H1 (cell line): ENCODE measurements around the gene OR2D3. TPM values are rescaled to one million over a fixed set of nuclear protein-coding genes. Genes with fewer than 3 reads are reported as not detected.

Experiments used
- CTCF ChIA-PET: fragments of 300-600 bp; sonication (Branson Sonifier 250); formaldehyde crosslinking; loops from one replicate; lab custom pipeline; 2021; ENCODE audit not compliant: partially characterized antibody; lab: Charles Lee
- POLR2A ChIA-PET: fragments of 300-600 bp; sonication (Branson Sonifier 250); formaldehyde crosslinking; loops from one replicate; lab custom pipeline; 2021; ENCODE audit warnings: inconsistent platforms; ENCODE audit not compliant: partially characterized antibody; lab: Charles Lee
- DNase-seq, 2 experiments: peaks; one replicate each; pipeline versions ENCODE4 v3.0.0 to v3.0.0-alpha.2; 2010 to 2022; ENCODE audit warnings: low spot score in 2 of 2, low read depth in 1 of 2, mixed read lengths in 1 of 2
- FAIRE-seq: peaks from 2 replicates; lab custom pipeline; 2011; peaks lifted over from hg19 to GRCh38; lab: Jason Lieb, UNC
- H2AFZ ChIP-seq: 2 replicates; pipeline ENCODE4 v1.8.1; 2012; ENCODE audit warnings: low read length, inconsistent platforms
- H2AK5ac ChIP-seq: 2 replicates; pipeline ENCODE4 v1.6.1; 2013; ENCODE audit warnings: low read depth, low read length
- H2BK120ac ChIP-seq: replicated peaks from 2 replicates; pipeline ENCODE3; 2013; ENCODE audit warnings: low read depth, low read length, inconsistent platforms
- H2BK12ac ChIP-seq: 2 replicates; pipeline ENCODE4 v1.6.1; 2013; ENCODE audit warnings: low read depth, low read length
- H2BK15ac ChIP-seq: 2 replicates; pipeline ENCODE4 v1.6.1; 2013; ENCODE audit warnings: low read length
- H2BK20ac ChIP-seq: 2 replicates; pipeline ENCODE4 v1.6.1; 2013; ENCODE audit warnings: low read length
- H2BK5ac ChIP-seq: 2 replicates; pipeline ENCODE4 v1.6.1; 2013; ENCODE audit warnings: low read depth, low read length
- H3K14ac ChIP-seq: 2 replicates; pipeline ENCODE4 v1.6.1; 2013; ENCODE audit warnings: inconsistent platforms; ENCODE audit not compliant: insufficient read length
- H3K18ac ChIP-seq: 2 replicates; pipeline ENCODE4 v1.6.1; 2013; ENCODE audit warnings: low read length; ENCODE audit errors: extremely low read depth
- H3K23ac ChIP-seq: 2 replicates; pipeline ENCODE4 v1.6.1; 2013; ENCODE audit warnings: inconsistent platforms; ENCODE audit not compliant: insufficient read length
- H3K23me2 ChIP-seq: 2 replicates; pipeline ENCODE4 v1.6.1; 2013; ENCODE audit warnings: low read depth, low read length
- H3K27ac ChIP-seq: 2 replicates; pipeline ENCODE4 v1.6.1; 2011; ENCODE audit warnings: low read depth, low read length, inconsistent platforms
- H3K27me3 ChIP-seq, 4 experiments: replicated peaks in 1 of 4; 1 replicate in 1 of 4; 2 replicates in 3 of 4; pipeline versions ENCODE4 v1.6.1 to v1.8.1; 2011 to 2013; ENCODE audit warnings: low read length in 3 of 4, mild to moderate bottlenecking in 3 of 4, inconsistent platforms in 2 of 4, mixed read lengths in 2 of 4, moderate library complexity in 1 of 4; ENCODE audit not compliant: control insufficient read depth in 3 of 4, insufficient read depth in 3 of 4; ENCODE audit errors: extremely low read depth in 1 of 4
- H3K36me3 ChIP-seq, 4 experiments: 2 replicates each; pipeline versions ENCODE4 v1.6.1 to v1.8.1; 2011 to 2013; ENCODE audit warnings: mild to moderate bottlenecking in 4 of 4, low read length in 3 of 4, moderate library complexity in 2 of 4, control low read depth in 1 of 4, inconsistent platforms in 1 of 4; ENCODE audit not compliant: insufficient read depth in 4 of 4, control insufficient read depth in 2 of 4
- H3K4ac ChIP-seq: replicated peaks from 2 replicates; pipeline ENCODE3; 2013; ENCODE audit warnings: low read length, low read depth, mixed read lengths, inconsistent platforms; ENCODE audit not compliant: insufficient read length
- H3K4me1 ChIP-seq, 4 experiments: replicated peaks in 1 of 4; 1 replicate in 1 of 4; 2 replicates in 3 of 4; pipeline versions ENCODE4 v1.6.1 to v1.8.1; 2011 to 2013; ENCODE audit warnings: low read length in 3 of 4, inconsistent platforms in 2 of 4, mixed read lengths in 1 of 4; ENCODE audit not compliant: insufficient read depth in 4 of 4, control insufficient read depth in 3 of 4
- H3K4me2 ChIP-seq, 2 experiments: 2 replicates each; pipeline versions ENCODE4 v1.6.1 to v1.8.1; 2011 to 2013; ENCODE audit warnings: low read depth in 2 of 2, low read length in 2 of 2, control low read depth in 1 of 2, inconsistent platforms in 1 of 2, mild to moderate bottlenecking in 1 of 2; ENCODE audit not compliant: insufficient read depth in 1 of 2
- H3K4me3 ChIP-seq, 4 experiments: fragments of 200-600, 300-600 bp in 1 of 4; sonication (generic), shearing (Covaris generic), sonication (Bioruptor Twin) in 1 of 4; 2 replicates each; pipeline versions ENCODE4 v1.5.1 to v1.8.1; 2011 to 2016; ENCODE audit warnings: low read length in 4 of 4, low read depth in 3 of 4, control low read depth in 2 of 4, inconsistent platforms in 2 of 4, mild to moderate bottlenecking in 2 of 4, mixed read lengths in 1 of 4, moderate library complexity in 1 of 4; ENCODE audit not compliant: insufficient read depth in 2 of 4; ENCODE audit errors: extremely low read depth in 1 of 4
- H3K56ac ChIP-seq: replicated peaks from 2 replicates; pipeline ENCODE3; 2013; ENCODE audit warnings: low read depth, mild to moderate bottlenecking, mixed read lengths, low read length, inconsistent platforms; ENCODE audit not compliant: insufficient read length
- H3K79me1 ChIP-seq: 2 replicates; pipeline ENCODE4 v1.6.1; 2013; ENCODE audit warnings: low read depth, low read length, control low read depth
- H3K79me2 ChIP-seq, 2 experiments: 2 replicates each; pipeline versions ENCODE4 v1.6.1 to v1.8.1; 2012 to 2013; ENCODE audit warnings: low read length in 2 of 2, mild to moderate bottlenecking in 2 of 2, inconsistent platforms in 1 of 2; ENCODE audit not compliant: insufficient read depth in 2 of 2, control insufficient read depth in 1 of 2
- H3K9ac ChIP-seq, 4 experiments: replicated peaks in 1 of 4; 1 replicate in 1 of 4; 2 replicates in 3 of 4; pipeline versions ENCODE4 v1.6.1 to v1.8.1; 2011 to 2013; ENCODE audit warnings: low read depth in 3 of 4, low read length in 3 of 4, control low read depth in 2 of 4, mild to moderate bottlenecking in 2 of 4, moderate library complexity in 2 of 4, inconsistent platforms in 1 of 4; ENCODE audit errors: extremely low read depth in 1 of 4
- H3K9me3 ChIP-seq, 2 experiments: 2 replicates each; pipeline versions ENCODE4 v1.6.1 to v1.8.1; 2012 to 2013; ENCODE audit warnings: mild to moderate bottlenecking in 2 of 2, moderate library complexity in 2 of 2, control low read depth in 1 of 2, inconsistent platforms in 1 of 2, low read depth in 1 of 2, low read length in 1 of 2, mixed read lengths in 1 of 2; ENCODE audit not compliant: insufficient read depth in 2 of 2
- H4K20me1 ChIP-seq, 2 experiments: replicated peaks in 1 of 2; 2 replicates each; pipeline versions ENCODE3 to v1.8.1; 2011 to 2013; ENCODE audit warnings: inconsistent platforms in 2 of 2, low read length in 2 of 2, mild to moderate bottlenecking in 1 of 2; ENCODE audit not compliant: insufficient read depth in 2 of 2, control insufficient read depth in 1 of 2
- H4K5ac ChIP-seq: 2 replicates; pipeline ENCODE4 v1.6.1; 2013; ENCODE audit warnings: low read length, low read depth, mixed read lengths, inconsistent platforms; ENCODE audit not compliant: insufficient read length
- H4K8ac ChIP-seq: 2 replicates; pipeline ENCODE4 v1.8.0; 2013; ENCODE audit warnings: mild to moderate bottlenecking, moderate library complexity, low read length, inconsistent platforms; ENCODE audit not compliant: insufficient read depth; ENCODE audit errors: extremely low read depth
- H4K91ac ChIP-seq: replicated peaks from 2 replicates; pipeline ENCODE3; 2013; ENCODE audit warnings: low read length, mixed read lengths, inconsistent platforms; ENCODE audit not compliant: insufficient read length
- KDM4A ChIP-seq: IDR thresholded peaks from one replicate; pipeline ENCODE4 v1.7.1; 2012; ENCODE audit warnings: low read depth, mild to moderate bottlenecking, moderate library complexity, low read length, inconsistent platforms; ENCODE audit not compliant: severe bottlenecking
- SIX5 ChIP-seq: IDR thresholded peaks from 2 replicates; pipeline ENCODE4 v1.6.1; 2011; ENCODE audit warnings: mild to moderate bottlenecking, low read depth, low read length
- WGBS, 2 experiments: shearing (Covaris generic) in 1 of 2; methylation state at CpG; one replicate each; pipeline versions ENCODE4 v1.1.6 to v1.1.7; 2013 to 2015; ENCODE audit warnings: low lambda C conversion rate in 2 of 2, mixed read lengths in 2 of 2, inconsistent platforms in 1 of 2, low coverage in 1 of 2, missing lambda C conversion rate in 1 of 2; ENCODE audit not compliant: insufficient replicate concordance in 2 of 2, insufficient coverage in 1 of 2, insufficient read length in 1 of 2; ENCODE audit errors: extremely low coverage in 1 of 2, missing lambda C conversion rate in 1 of 2; 5-methylcytosine and 5-hydroxymethylcytosine counted together
- polyA plus RNA-seq, 7 experiments: library from polyadenylated mRNA; depleted of rRNA in 3 of 7; stranded (reverse) in 5 of 7; unstranded in 2 of 7; fragments of >200 nt in 5 of 7; fragments of 200-250 nt in 2 of 7; gene quantifications; 1 replicate in 5 of 7; 2 replicates in 1 of 7; 4 replicates in 1 of 7; pipeline versions ENCODE4 v1.2.1 to v1.2.3, GENCODE V29; 2011 to 2013; ENCODE audit warnings: missing spikeins in 2 of 7, mixed read lengths in 2 of 7
- total RNA-seq: library from RNA; stranded (reverse); fragmentation: NEBNext Ultra II Directional; extraction: Animal tissue kit (Norgen Biotek cat#: 25700); gene quantifications from 2 replicates; pipeline ENCODE4 v1.2.1, GENCODE V29; 2021

OR2D3 gene
- total and polyA plus RNA-seq, 2 of the 8 experiments (the other 6 are each of a cell fraction or from before 2014, with no cell fraction given) = not detected

GRCh38 chr11:6925636-6926207, 4.9 kb downstream of the OR2D3 start:
- Histone ChIP-seq H4K5ac (no peak overlapping the region), H3K79me1 (no peaks in the 10 kb centered on the region), H3K23ac (no peak overlapping the region), H4K20me1 (no peaks in the 10 kb centered on the region), H2AK5ac (no peak overlapping the region), H3K56ac (no peak overlapping the region), H3K14ac (no peak overlapping the region), H3K4me2 (peak overlapping the region; percentile 70 to 98), H3K4ac (no peak overlapping the region), H3K4me1 (peaks cover 2 to 10% (median 7%) of the 10 kb centered on the region in 4 experiments; a peak in 5 of 7 replicates), H4K8ac (no peak overlapping the region), H3K18ac (peak overlapping the region; percentile 51; the same call in 1 of the 2 replicates), H2AFZ (peak overlapping the region; percentile 97), H3K9me3 (no peaks in the 10 kb centered on the region), H2BK120ac (no peak overlapping the region), H2BK12ac (no peak overlapping the region), H3K36me3 (0 out of 8 replicates have a peak, but pooled peaks cover 0 to 2% (median 0%) of the 10 kb centered on the region in 4 experiments), H3K4me3 (peak overlapping the region; percentile 58 to 99 (median 96)), H4K91ac (no peak overlapping the region), H3K9ac (peak overlapping the region in 1 of 4 experiments; percentile 50; a peak in 2 of 7 replicates), H3K27me3 (no peaks in the 10 kb centered on the region), H3K79me2 (peaks cover 0 to 32% of the 10 kb centered on the region in 2 experiments; a peak in 2 of 4 replicates), H3K23me2 (peaks cover 7% of the 10 kb centered on the region; the same call in 1 of the 2 replicates), H2BK5ac (peak overlapping the region; percentile 67; the same call in 1 of the 2 replicates), H2BK20ac (no peak overlapping the region), H2BK15ac (peak overlapping the region; percentile 48; the same call in 1 of the 2 replicates), H3K27ac (peak overlapping the region; percentile 4; the same call in 1 of the 2 replicates)
- FAIRE-seq (no peak), DNase-seq (no peak)
- POLR2A ChIA-PET = interaction anchor here (1.0 to 1.1 kb wide), 2 partner anchors 36 to 95 kb away, joined by 3 to 4 read pairs; partner anchors contain the start of gene NLRP14
- TF ChIP-seq SIX5 = no peak
- peak; percentile 2 for TF ChIP-seq KDM4A
- CTCF ChIA-PET = interaction anchor here (0.7 to 1.9 kb wide), 3 partner anchors 30 to 171 kb away, joined by 3 to 5 read pairs (median 3); no protein-coding TSS in a partner anchor
- WGBS, 2 experiments = 62% methylated on average over 2 of the region's 2 CpGs; no CpG with 5 or more reads in 1 of the 2 experiments
